Hepatocyte (in vitro differentiated cells): ENCODE data around the gene PLA2G3. TPM values are rescaled to one million over a fixed set of nuclear protein-coding genes. Genes with fewer than 3 reads are reported as not detected.

Experiments used
- DNase-seq: peaks from one replicate; pipeline ENCODE4 v3.0.0-alpha.2; 2016; ENCODE audit warnings: low spot score
- H2AFZ ChIP-seq: fragments of 200-600 bp; sonication (generic); 2 replicates; pipeline ENCODE4 v1.6.0; 2016; ENCODE audit warnings: antibody characterized with exemption, mild to moderate bottlenecking
- H3K27ac ChIP-seq: fragments of 200-600 bp; sonication (generic); 2 replicates; pipeline ENCODE4 v1.5.1; 2016; ENCODE audit warnings: mild to moderate bottlenecking
- H3K27me3 ChIP-seq: fragments of 200-600 bp; sonication (generic); 2 replicates; pipeline ENCODE4 v1.6.1; 2016
- H3K36me3 ChIP-seq: fragments of 200-600 bp; sonication (generic); replicated peaks from 2 replicates; pipeline ENCODE4 v1.5.1; 2016; ENCODE audit warnings: low read depth; ENCODE audit not compliant: insufficient read depth
- H3K4me1 ChIP-seq: fragments of 200-600 bp; sonication (generic); 2 replicates; pipeline ENCODE4 v1.5.1; 2016; ENCODE audit warnings: mild to moderate bottlenecking, moderate library complexity; ENCODE audit not compliant: insufficient read depth
- H3K4me2 ChIP-seq: fragments of 200-600 bp; sonication (generic); 2 replicates; pipeline ENCODE4 v1.6.0; 2016
- H3K4me3 ChIP-seq: fragments of 200-600 bp; sonication (generic); 2 replicates; pipeline ENCODE4 v1.5.1; 2016; ENCODE audit warnings: mild to moderate bottlenecking
- H3K79me2 ChIP-seq: fragments of 200-600 bp; sonication (generic); 2 replicates; pipeline ENCODE4 v1.6.0; 2017; ENCODE audit warnings: mild to moderate bottlenecking
- H3K9me2 ChIP-seq: fragments of 200-600 bp; sonication (generic); replicated peaks from 2 replicates; pipeline ENCODE4 v1.6.0; 2017; ENCODE audit warnings: mild to moderate bottlenecking; ENCODE audit not compliant: insufficient read depth
- H3K9me3 ChIP-seq: fragments of 200-600 bp; sonication (generic); 2 replicates; pipeline ENCODE4 v1.5.1; 2016; ENCODE audit warnings: low read depth, mild to moderate bottlenecking
- H4K20me1 ChIP-seq: fragments of 200-600 bp; sonication (generic); 2 replicates; pipeline ENCODE4 v1.6.0; 2016; ENCODE audit warnings: mild to moderate bottlenecking; ENCODE audit not compliant: insufficient read depth, poor library complexity, severe bottlenecking
- CTCF ChIP-seq: fragments of 200-600 bp; sonication (generic); IDR thresholded peaks from 2 replicates; pipeline ENCODE4 v1.5.1; 2016; ENCODE audit warnings: antibody characterized with exemption, mild to moderate bottlenecking; ENCODE audit not compliant: poor library complexity
- EZH2 ChIP-seq: fragments of 200-600 bp; sonication (generic); IDR thresholded peaks from 2 replicates; pipeline ENCODE4 v1.6.1; 2016; ENCODE audit warnings: antibody characterized with exemption, mild to moderate bottlenecking, borderline replicate concordance
- EZH2phosphoT487 ChIP-seq: fragments of 200-600 bp; sonication (generic); IDR thresholded peaks from one replicate; pipeline ENCODE4 v1.6.1; 2018; ENCODE audit warnings: antibody characterized with exemption, mild to moderate bottlenecking, low read depth, moderate library complexity; ENCODE audit not compliant: unreplicated experiment, severe bottlenecking
- WGBS: methylation state at CpG from one replicate; pipeline ENCODE4 v1.1.6; 2016; ENCODE audit warnings: low lambda C conversion rate; ENCODE audit errors: missing lambda C conversion rate; 5-methylcytosine and 5-hydroxymethylcytosine counted together
- polyA plus RNA-seq: library from polyadenylated mRNA; unstranded; fragments of >200 nt; fragmentation: Nextera tagmentation; extraction: Ambion mirVana; gene quantifications from 2 replicates; pipeline ENCODE4 v1.2.1, GENCODE V29; 2016
- total RNA-seq: library from RNA; depleted of rRNA; stranded (reverse); fragments of >200 nt; gene quantifications from 2 replicates; pipeline ENCODE4 v1.2.3, GENCODE V29; 2014

Gene PLA2G3
- total and polyA plus RNA-seq, 2 experiments from 2014 or later, result 0.10 to 0.52 TPM

GRCh38 chr22:31092161-31092560 is 48.1 kb downstream of the PLA2G3 start:
- TF ChIP-seq CTCF, result no peak
- TF ChIP-seq EZH2, result no peak
- TF ChIP-seq EZH2phosphoT487, result no peak
- Histone ChIP-seq H3K9me3 (no peaks in the 10 kb centered on the region), H3K4me2 (no peak overlapping the region), H3K4me1 (no peaks in the 10 kb centered on the region), H3K4me3 (no peak overlapping the region), H3K79me2 (no peaks in the 10 kb centered on the region), H3K9me2 (no peaks in the 10 kb centered on the region), H3K27ac (no peak overlapping the region), H3K27me3 (no peaks in the 10 kb centered on the region), H3K36me3 (no peaks in the 10 kb centered on the region), H4K20me1 (peaks cover 3% of the 10 kb centered on the region), H2AFZ (no peak overlapping the region)
- 96% methylated on average over 9 of the region's 9 CpGs for WGBS
- DNase-seq, result no peak

- no peaks in the 10 kb centered on the region for H3K9me2 ChIP-seq
- no peak for TF ChIP-seq CTCF
- TF ChIP-seq EZH2, result no peak
- no peak for TF ChIP-seq EZH2phosphoT487
- H4K20me1 ChIP-seq, result peaks cover 3% of the 10 kb centered on the region
- no peak overlapping the region for H3K4me2 ChIP-seq
- H3K27me3 ChIP-seq, result no peaks in the 10 kb centered on the region
- no peak overlapping the region for H3K27ac ChIP-seq
- H3K4me1 ChIP-seq, result no peaks in the 10 kb centered on the region
- DNase-seq, result peak; percentile 4
- H3K79me2 ChIP-seq, result peaks cover 3% of the 10 kb centered on the region
- H3K36me3 ChIP-seq, result no peaks in the 10 kb centered on the region
- H2AFZ ChIP-seq, result no peak overlapping the region
- 90% methylated on average over 28 of the region's 29 CpGs for WGBS
- H3K4me3 ChIP-seq, result no peak overlapping the region
- no peaks in the 10 kb centered on the region for H3K9me3 ChIP-seq
Measured at GRCh38 chr22:31091106-31091975, 49.0 kb downstream of the PLA2G3 start.

- Histone ChIP-seq H3K36me3 (no peaks in the 10 kb centered on the region), H3K79me2 (peaks cover 10% of the 10 kb centered on the region), H3K9me2 (no peaks in the 10 kb centered on the region), H4K20me1 (peaks cover 3% of the 10 kb centered on the region), H3K4me2 (no peak overlapping the region), H3K4me1 (no peaks in the 10 kb centered on the region), H3K27me3 (no peaks in the 10 kb centered on the region), H3K4me3 (no peak overlapping the region), H3K9me3 (no peaks in the 10 kb centered on the region), H3K27ac (no peak overlapping the region), H2AFZ (no peak overlapping the region)
- WGBS, result 92% methylated on average over 14 of the region's 15 CpGs
- DNase-seq, result no peak
- TF ChIP-seq EZH2phosphoT487 (no peak), CTCF (no peak), EZH2 (no peak)
Measured at GRCh38 chr22:31090217-31091085, 49.9 kb downstream of the PLA2G3 start.
